Upper lobe of right lung (tissue), 1 donor: ENCODE measurements around the gene ZNF524. TPM values are rescaled to one million over a fixed set of nuclear protein-coding genes. Genes with fewer than 3 reads are reported as not detected.
A peak's percentile ranks its signal among the peaks of the same experiment; 100 is the strongest.

Experiments used
- ATAC-seq: fragments of 200-7000 bp; cut with Tn5 transposase; one replicate; pipeline ENCODE4 v1.9.1; 2020; ENCODE audit warnings: mild to moderate bottlenecking, moderate library complexity
- DNase-seq: peaks from one replicate; pipeline ENCODE4 v3.0.0-alpha.2; 2020
- H3K27ac ChIP-seq: fragments of 200-600 bp; one replicate; pipeline ENCODE4 v1.8.0; 2022
- H3K27me3 ChIP-seq: fragments of 200-600 bp; one replicate; pipeline ENCODE4 v1.8.0; 2022; ENCODE audit warnings: mild to moderate bottlenecking
- H3K36me3 ChIP-seq: fragments of 200-600 bp; one replicate; pipeline ENCODE4 v1.8.0; 2022
- H3K4me1 ChIP-seq: fragments of 200-600 bp; one replicate; pipeline ENCODE4 v1.8.0; 2022
- H3K4me3 ChIP-seq: fragments of 200-600 bp; one replicate; pipeline ENCODE4 v1.8.0; 2022; ENCODE audit warnings: mild to moderate bottlenecking
- H3K9me3 ChIP-seq: fragments of 200-600 bp; one replicate; pipeline ENCODE4 v1.8.0; 2022
- CTCF ChIP-seq: fragments of 200-600 bp; IDR thresholded peaks from one replicate; pipeline ENCODE4 v1.8.0; 2022; ENCODE audit warnings: antibody characterized with exemption
- intact Hi-C: fragments of 100-400 bp; cut with DNase I; formaldehyde crosslinking; loops from one replicate; pipeline ENCODE4 v1.11.0; 2022
- total RNA-seq: library from RNA; stranded (reverse); fragmentation: NEBNext Ultra II Directional; extraction: Animal tissue kit (Norgen Biotek cat#: 25700); gene quantifications from one replicate; pipeline ENCODE4 v1.2.1, GENCODE V29; 2021
- donor health status: DM: no; HTN: yes; CAD: no; lungs with severe emphysema.

Gene ZNF524
- total RNA-seq, 1 donor from 2014 or later: 28.6 TPM

- Histone ChIP-seq H3K4me1 (peaks cover 17% of the 10 kb centered on the region), H3K4me3 (peak overlapping the region; percentile 92), H3K27me3 (no peaks in the 10 kb centered on the region), H3K27ac (peak overlapping the region; percentile 96), H3K36me3 (peaks cover 17% of the 10 kb centered on the region), H3K9me3 (no peaks in the 10 kb centered on the region)
- TF ChIP-seq CTCF: no peak
- no peak for DNase-seq
- intact Hi-C loops: no loop called here
- ATAC-seq: no peak
Observed at GRCh38 chr19:55600662-55601028, 557 bp downstream of the ZNF524 start.

- no peak for ATAC-seq
Observed at GRCh38 chr19:55601084-55601483, 996 bp downstream of the ZNF524 start.

GRCh38 chr19:55602104-55603001 lies 2.3 kb downstream of the ZNF524 start:
- peaks cover 29% of the 10 kb centered on the region for H3K4me1 ChIP-seq
- H3K27me3 ChIP-seq: no peaks in the 10 kb centered on the region
- no peak overlapping the region for H3K4me3 ChIP-seq
- ATAC-seq (no peak), DNase-seq (peak; percentile 68)
- H3K27ac ChIP-seq: no peak overlapping the region
- H3K9me3 ChIP-seq: no peaks in the 10 kb centered on the region
- no peak for TF ChIP-seq CTCF
- intact Hi-C loops: no loop called here
- H3K36me3 ChIP-seq: peaks cover 1% of the 10 kb centered on the region

More at GRCh38 chr19:55601084-55601483, 996 bp downstream of the ZNF524 start:
- no peaks in the 10 kb centered on the region for H3K27me3 ChIP-seq
- no peaks in the 10 kb centered on the region for H3K9me3 ChIP-seq
- intact Hi-C loops: no loop called here
- peaks cover 19% of the 10 kb centered on the region for H3K4me1 ChIP-seq
- peak overlapping the region; percentile 96 for H3K27ac ChIP-seq
- no peak for DNase-seq
- no peak for TF ChIP-seq CTCF
- H3K4me3 ChIP-seq: peak overlapping the region; percentile 92
- peaks cover 12% of the 10 kb centered on the region for H3K36me3 ChIP-seq

GRCh38 chr19:55603115-55603514 lies 3.0 kb downstream of the ZNF524 start:
- Histone ChIP-seq H3K4me3 (no peak overlapping the region), H3K36me3 (no peaks in the 10 kb centered on the region), H3K27me3 (no peaks in the 10 kb centered on the region), H3K9me3 (no peaks in the 10 kb centered on the region), H3K27ac (no peak overlapping the region), H3K4me1 (peaks cover 34% of the 10 kb centered on the region)
- ATAC-seq (no peak), DNase-seq (no peak)
- no peak for TF ChIP-seq CTCF
- intact Hi-C loops: no loop called here

GRCh38 chr19:55603581-55604292 lies 3.6 kb downstream of the ZNF524 start:
- ATAC-seq: no peak
- TF ChIP-seq CTCF: no peak
- Histone ChIP-seq H3K9me3 (no peaks in the 10 kb centered on the region), H3K4me1 (peaks cover 34% of the 10 kb centered on the region), H3K4me3 (peak overlapping the region; percentile 66), H3K27ac (peak overlapping the region; percentile 92), H3K27me3 (no peaks in the 10 kb centered on the region), H3K36me3 (no peaks in the 10 kb centered on the region)
- no peak for DNase-seq
- intact Hi-C loops: no loop called here
